H1 (cell line): ENCODE measurements around the gene KCNH5. TPM values are rescaled to one million over a fixed set of nuclear protein-coding genes. Genes with fewer than 3 reads are reported as not detected.

Experiments used
- CTCF ChIA-PET: fragments of 300-600 bp; sonication (Branson Sonifier 250); formaldehyde crosslinking; loops from one replicate; lab custom pipeline; 2021; ENCODE audit not compliant: partially characterized antibody; lab: Charles Lee
- POLR2A ChIA-PET: fragments of 300-600 bp; sonication (Branson Sonifier 250); formaldehyde crosslinking; loops from one replicate; lab custom pipeline; 2021; ENCODE audit warnings: inconsistent platforms; ENCODE audit not compliant: partially characterized antibody; lab: Charles Lee
- DNase-seq, 2 experiments: peaks; one replicate each; pipeline versions ENCODE4 v3.0.0 to v3.0.0-alpha.2; 2010 to 2022; ENCODE audit warnings: low spot score in 2 of 2, low read depth in 1 of 2, mixed read lengths in 1 of 2
- FAIRE-seq: peaks from 2 replicates; lab custom pipeline; 2011; peaks lifted over from hg19 to GRCh38; lab: Jason Lieb, UNC
- H2AFZ ChIP-seq: 2 replicates; pipeline ENCODE4 v1.8.1; 2012; ENCODE audit warnings: low read length, inconsistent platforms
- H2AK5ac ChIP-seq: 2 replicates; pipeline ENCODE4 v1.6.1; 2013; ENCODE audit warnings: low read depth, low read length
- H2BK120ac ChIP-seq: replicated peaks from 2 replicates; pipeline ENCODE3; 2013; ENCODE audit warnings: low read depth, low read length, inconsistent platforms
- H2BK12ac ChIP-seq: 2 replicates; pipeline ENCODE4 v1.6.1; 2013; ENCODE audit warnings: low read depth, low read length
- H2BK15ac ChIP-seq: 2 replicates; pipeline ENCODE4 v1.6.1; 2013; ENCODE audit warnings: low read length
- H2BK20ac ChIP-seq: 2 replicates; pipeline ENCODE4 v1.6.1; 2013; ENCODE audit warnings: low read length
- H2BK5ac ChIP-seq: 2 replicates; pipeline ENCODE4 v1.6.1; 2013; ENCODE audit warnings: low read depth, low read length
- H3K14ac ChIP-seq: 2 replicates; pipeline ENCODE4 v1.6.1; 2013; ENCODE audit warnings: inconsistent platforms; ENCODE audit not compliant: insufficient read length
- H3K18ac ChIP-seq: 2 replicates; pipeline ENCODE4 v1.6.1; 2013; ENCODE audit warnings: low read length; ENCODE audit errors: extremely low read depth
- H3K23ac ChIP-seq: 2 replicates; pipeline ENCODE4 v1.6.1; 2013; ENCODE audit warnings: inconsistent platforms; ENCODE audit not compliant: insufficient read length
- H3K23me2 ChIP-seq: 2 replicates; pipeline ENCODE4 v1.6.1; 2013; ENCODE audit warnings: low read depth, low read length
- H3K27ac ChIP-seq: 2 replicates; pipeline ENCODE4 v1.6.1; 2011; ENCODE audit warnings: low read depth, low read length, inconsistent platforms
- H3K27me3 ChIP-seq, 4 experiments: replicated peaks in 1 of 4; 1 replicate in 1 of 4; 2 replicates in 3 of 4; pipeline versions ENCODE4 v1.6.1 to v1.8.1; 2011 to 2013; ENCODE audit warnings: low read length in 3 of 4, mild to moderate bottlenecking in 3 of 4, inconsistent platforms in 2 of 4, mixed read lengths in 2 of 4, moderate library complexity in 1 of 4; ENCODE audit not compliant: control insufficient read depth in 3 of 4, insufficient read depth in 3 of 4; ENCODE audit errors: extremely low read depth in 1 of 4
- H3K36me3 ChIP-seq, 4 experiments: 2 replicates each; pipeline versions ENCODE4 v1.6.1 to v1.8.1; 2011 to 2013; ENCODE audit warnings: mild to moderate bottlenecking in 4 of 4, low read length in 3 of 4, moderate library complexity in 2 of 4, control low read depth in 1 of 4, inconsistent platforms in 1 of 4; ENCODE audit not compliant: insufficient read depth in 4 of 4, control insufficient read depth in 2 of 4
- H3K4ac ChIP-seq: replicated peaks from 2 replicates; pipeline ENCODE3; 2013; ENCODE audit warnings: low read length, low read depth, mixed read lengths, inconsistent platforms; ENCODE audit not compliant: insufficient read length
- H3K4me1 ChIP-seq, 4 experiments: replicated peaks in 1 of 4; 1 replicate in 1 of 4; 2 replicates in 3 of 4; pipeline versions ENCODE4 v1.6.1 to v1.8.1; 2011 to 2013; ENCODE audit warnings: low read length in 3 of 4, inconsistent platforms in 2 of 4, mixed read lengths in 1 of 4; ENCODE audit not compliant: insufficient read depth in 4 of 4, control insufficient read depth in 3 of 4
- H3K4me2 ChIP-seq, 2 experiments: 2 replicates each; pipeline versions ENCODE4 v1.6.1 to v1.8.1; 2011 to 2013; ENCODE audit warnings: low read depth in 2 of 2, low read length in 2 of 2, control low read depth in 1 of 2, inconsistent platforms in 1 of 2, mild to moderate bottlenecking in 1 of 2; ENCODE audit not compliant: insufficient read depth in 1 of 2
- H3K4me3 ChIP-seq, 4 experiments: fragments of 200-600, 300-600 bp in 1 of 4; sonication (generic), shearing (Covaris generic), sonication (Bioruptor Twin) in 1 of 4; 2 replicates each; pipeline versions ENCODE4 v1.5.1 to v1.8.1; 2011 to 2016; ENCODE audit warnings: low read length in 4 of 4, low read depth in 3 of 4, control low read depth in 2 of 4, inconsistent platforms in 2 of 4, mild to moderate bottlenecking in 2 of 4, mixed read lengths in 1 of 4, moderate library complexity in 1 of 4; ENCODE audit not compliant: insufficient read depth in 2 of 4; ENCODE audit errors: extremely low read depth in 1 of 4
- H3K56ac ChIP-seq: replicated peaks from 2 replicates; pipeline ENCODE3; 2013; ENCODE audit warnings: low read depth, mild to moderate bottlenecking, mixed read lengths, low read length, inconsistent platforms; ENCODE audit not compliant: insufficient read length
- H3K79me1 ChIP-seq: 2 replicates; pipeline ENCODE4 v1.6.1; 2013; ENCODE audit warnings: low read depth, low read length, control low read depth
- H3K79me2 ChIP-seq, 2 experiments: 2 replicates each; pipeline versions ENCODE4 v1.6.1 to v1.8.1; 2012 to 2013; ENCODE audit warnings: low read length in 2 of 2, mild to moderate bottlenecking in 2 of 2, inconsistent platforms in 1 of 2; ENCODE audit not compliant: insufficient read depth in 2 of 2, control insufficient read depth in 1 of 2
- H3K9ac ChIP-seq, 4 experiments: replicated peaks in 1 of 4; 1 replicate in 1 of 4; 2 replicates in 3 of 4; pipeline versions ENCODE4 v1.6.1 to v1.8.1; 2011 to 2013; ENCODE audit warnings: low read depth in 3 of 4, low read length in 3 of 4, control low read depth in 2 of 4, mild to moderate bottlenecking in 2 of 4, moderate library complexity in 2 of 4, inconsistent platforms in 1 of 4; ENCODE audit errors: extremely low read depth in 1 of 4
- H3K9me3 ChIP-seq, 2 experiments: 2 replicates each; pipeline versions ENCODE4 v1.6.1 to v1.8.1; 2012 to 2013; ENCODE audit warnings: mild to moderate bottlenecking in 2 of 2, moderate library complexity in 2 of 2, control low read depth in 1 of 2, inconsistent platforms in 1 of 2, low read depth in 1 of 2, low read length in 1 of 2, mixed read lengths in 1 of 2; ENCODE audit not compliant: insufficient read depth in 2 of 2
- H4K20me1 ChIP-seq, 2 experiments: replicated peaks in 1 of 2; 2 replicates each; pipeline versions ENCODE3 to v1.8.1; 2011 to 2013; ENCODE audit warnings: inconsistent platforms in 2 of 2, low read length in 2 of 2, mild to moderate bottlenecking in 1 of 2; ENCODE audit not compliant: insufficient read depth in 2 of 2, control insufficient read depth in 1 of 2
- H4K5ac ChIP-seq: 2 replicates; pipeline ENCODE4 v1.6.1; 2013; ENCODE audit warnings: low read length, low read depth, mixed read lengths, inconsistent platforms; ENCODE audit not compliant: insufficient read length
- H4K8ac ChIP-seq: 2 replicates; pipeline ENCODE4 v1.8.0; 2013; ENCODE audit warnings: mild to moderate bottlenecking, moderate library complexity, low read length, inconsistent platforms; ENCODE audit not compliant: insufficient read depth; ENCODE audit errors: extremely low read depth
- H4K91ac ChIP-seq: replicated peaks from 2 replicates; pipeline ENCODE3; 2013; ENCODE audit warnings: low read length, mixed read lengths, inconsistent platforms; ENCODE audit not compliant: insufficient read length
- ASH2L ChIP-seq: fragments of 200-600, 300-600 bp; sonication (generic); IDR thresholded peaks from one replicate; pipeline ENCODE4 v1.7.1; 2017; ENCODE audit warnings: low read length
- EGR1 ChIP-seq: IDR thresholded peaks from 2 replicates; pipeline ENCODE4 v1.6.1; 2011; ENCODE audit warnings: low read depth, low read length, borderline replicate concordance
- KDM4A ChIP-seq: IDR thresholded peaks from one replicate; pipeline ENCODE4 v1.7.1; 2012; ENCODE audit warnings: low read depth, mild to moderate bottlenecking, moderate library complexity, low read length, inconsistent platforms; ENCODE audit not compliant: severe bottlenecking
- KDM5A ChIP-seq: fragments of 200-600 bp; IDR thresholded peaks from 2 replicates; pipeline ENCODE4 v1.7.1; 2012; ENCODE audit warnings: mild to moderate bottlenecking, low read length, inconsistent platforms, mixed read lengths
- NRF1 ChIP-seq: IDR thresholded peaks from 2 replicates; pipeline ENCODE4 v1.6.1; 2011; ENCODE audit warnings: mild to moderate bottlenecking, low read depth, low read length, improper control_type of control experiment
- POLR2AphosphoS5 ChIP-seq: IDR thresholded peaks from 2 replicates; pipeline ENCODE4 v1.6.1; 2011; ENCODE audit warnings: low read depth, low read length
- POU5F1 ChIP-seq: IDR thresholded peaks from 2 replicates; pipeline ENCODE4 v1.6.1; 2011; ENCODE audit warnings: low read depth, mild to moderate bottlenecking, low read length, moderate library complexity
- SIN3A ChIP-seq, 2 experiments: IDR thresholded peaks in 1 of 2; conservative IDR thresholded peaks in 1 of 2; 2 replicates each; pipeline ENCODE4 v1.6.1; 2011 to 2012; ENCODE audit warnings: low read length in 2 of 2, improper control_type of control experiment in 1 of 2, low read depth in 1 of 2, mild to moderate bottlenecking in 1 of 2
- SP4 ChIP-seq: IDR thresholded peaks from 2 replicates; pipeline ENCODE4 v1.6.1; 2012; ENCODE audit warnings: low read length, inconsistent platforms
- SUZ12 ChIP-seq: fragments of 200-600 bp; sonication (generic); IDR thresholded peaks from 2 replicates; pipeline ENCODE4 v1.6.1; 2012; ENCODE audit warnings: mild to moderate bottlenecking, inconsistent platforms, low read length, moderate library complexity, mixed read lengths
- TCF12 ChIP-seq: IDR thresholded peaks from 2 replicates; pipeline ENCODE4 v1.6.1; 2011; ENCODE audit warnings: low read depth, mild to moderate bottlenecking, low read length
- ZNF274 ChIP-seq: IDR thresholded peaks from 2 replicates; pipeline ENCODE4 v1.7.0; 2012; ENCODE audit warnings: low read length, borderline replicate concordance; ENCODE audit errors: extremely low read depth
- WGBS, 2 experiments: shearing (Covaris generic) in 1 of 2; methylation state at CpG; one replicate each; pipeline versions ENCODE4 v1.1.6 to v1.1.7; 2013 to 2015; ENCODE audit warnings: low lambda C conversion rate in 2 of 2, mixed read lengths in 2 of 2, inconsistent platforms in 1 of 2, low coverage in 1 of 2, missing lambda C conversion rate in 1 of 2; ENCODE audit not compliant: insufficient replicate concordance in 2 of 2, insufficient coverage in 1 of 2, insufficient read length in 1 of 2; ENCODE audit errors: extremely low coverage in 1 of 2, missing lambda C conversion rate in 1 of 2; 5-methylcytosine and 5-hydroxymethylcytosine counted together
- polyA plus RNA-seq, 7 experiments: library from polyadenylated mRNA; depleted of rRNA in 3 of 7; stranded (reverse) in 5 of 7; unstranded in 2 of 7; fragments of >200 nt in 5 of 7; fragments of 200-250 nt in 2 of 7; gene quantifications; 1 replicate in 5 of 7; 2 replicates in 1 of 7; 4 replicates in 1 of 7; pipeline versions ENCODE4 v1.2.1 to v1.2.3, GENCODE V29; 2011 to 2013; ENCODE audit warnings: missing spikeins in 2 of 7, mixed read lengths in 2 of 7
- total RNA-seq: library from RNA; stranded (reverse); fragmentation: NEBNext Ultra II Directional; extraction: Animal tissue kit (Norgen Biotek cat#: 25700); gene quantifications from 2 replicates; pipeline ENCODE4 v1.2.1, GENCODE V29; 2021
- TF ChIP-seq, protein P1 (sequence below): IDR thresholded peaks from 2 replicates; pipeline ENCODE4 v1.6.1; 2011; ENCODE audit warnings: low read depth, mild to moderate bottlenecking, low read length; ENCODE audit not compliant: insufficient read depth

The KCNH5 gene
- total and polyA plus RNA-seq, 2 of the 8 experiments (the other 6 are each of a cell fraction or from before 2014, with no cell fraction given), result 0.24 to 0.50 TPM

DNA sequence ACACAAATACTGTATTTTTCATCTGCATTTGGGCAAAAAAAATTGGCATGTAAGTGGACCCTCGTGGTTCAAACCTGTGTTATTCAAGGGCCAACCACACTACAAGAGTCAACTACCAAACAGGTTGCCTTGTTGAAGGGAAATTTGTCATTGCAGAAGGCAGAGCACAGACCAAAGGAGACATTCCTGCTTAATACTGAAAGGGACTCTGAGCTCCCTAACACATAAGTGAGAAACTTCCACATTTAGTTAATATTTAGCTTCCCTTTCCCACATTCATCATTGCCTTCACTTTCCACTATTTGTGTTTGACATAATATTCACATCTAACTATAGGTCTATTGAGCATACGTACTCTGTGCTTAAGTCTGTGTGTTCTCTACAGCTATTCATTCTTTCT is 266.9 kb downstream of the KCNH5 start:
- no peak overlapping the region for H2AFZ ChIP-seq
- peaks cover 0 to 5% (median 0%) of the 10 kb centered on the region in 4 experiments; a peak in 4 of 7 replicates for H3K4me1 ChIP-seq
- H2AK5ac ChIP-seq, result no peak overlapping the region
- H2BK12ac ChIP-seq, result no peak overlapping the region; the same call in 1 of the 2 replicates
- H3K23me2 ChIP-seq, result no peaks in the 10 kb centered on the region
- FAIRE-seq (no peak), DNase-seq (no peak)
- peak overlapping the region; percentile 75 for H2BK120ac ChIP-seq
- H3K4ac ChIP-seq, result no peak overlapping the region
- H3K4me3 ChIP-seq, result no peak overlapping the region
- ChIA-PET POLR2A (no interaction called here), CTCF (no interaction called here)
- no peak overlapping the region for H3K9ac ChIP-seq
- H3K56ac ChIP-seq, result no peak overlapping the region
- no peak overlapping the region for H3K18ac ChIP-seq
- WGBS, 2 experiments, result 87% methylated on average over 2 of the region's 2 CpGs; no CpG with 5 or more reads in 1 of the 2 experiments
- no peak overlapping the region for H3K4me2 ChIP-seq
- no peaks in the 10 kb centered on the region for H3K36me3 ChIP-seq
- H3K23ac ChIP-seq, result no peak overlapping the region
- no peak overlapping the region for H2BK15ac ChIP-seq
- H4K91ac ChIP-seq, result no peak overlapping the region
- H3K79me2 ChIP-seq, result no peaks in the 10 kb centered on the region
- H4K5ac ChIP-seq, result no peak overlapping the region
- H4K8ac ChIP-seq, result no peak overlapping the region
- H2BK5ac ChIP-seq, result no peak overlapping the region
- H3K79me1 ChIP-seq, result no peaks in the 10 kb centered on the region
- peaks cover 0 to 10% (median under 1%) of the 10 kb centered on the region in 4 experiments; a peak in 3 of 7 replicates for H3K27me3 ChIP-seq
- H3K27ac ChIP-seq, result no peak overlapping the region
- no peaks in the 10 kb centered on the region for H3K9me3 ChIP-seq
- H2BK20ac ChIP-seq, result no peak overlapping the region
- H3K14ac ChIP-seq, result no peak overlapping the region
- H4K20me1 ChIP-seq, result no peaks in the 10 kb centered on the region
- no peak for TF ChIP-seq TCF12
- TF ChIP-seq ASH2L, result no peak
- no peak for TF ChIP-seq POU5F1
- no peak for TF ChIP-seq EGR1
- no peak for TF ChIP-seq POLR2AphosphoS5
- no peak for TF ChIP-seq KDM4A
- TF ChIP-seq, protein P1, sequence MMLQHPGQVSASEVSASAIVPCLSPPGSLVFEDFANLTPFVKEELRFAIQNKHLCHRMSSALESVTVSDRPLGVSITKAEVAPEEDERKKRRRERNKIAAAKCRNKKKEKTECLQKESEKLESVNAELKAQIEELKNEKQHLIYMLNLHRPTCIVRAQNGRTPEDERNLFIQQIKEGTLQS, result no peak
- TF ChIP-seq ZNF274, result no peak
- TF ChIP-seq SIN3A (conservative IDR thresholded peaks at IDR 0.05 in 1 of 2, IDR thresholded peaks at IDR 0.05 in 1 of 2; ENCODE audit: low read depth in 1 of 2, low read length in 2 of 2), result no peak
- TF ChIP-seq SUZ12, result no peak
- TF ChIP-seq NRF1, result no peak
- no peak for TF ChIP-seq KDM5A
- no peak for TF ChIP-seq SP4
